Kidney epithelial cell (primary cell): ENCODE results near the gene TAS2R38. TPM values are rescaled to one million over a fixed set of nuclear protein-coding genes. Genes with fewer than 3 reads are reported as not detected.

Source experiments
- DNase-seq: peaks from one replicate; pipeline ENCODE4 v3.0.0-alpha.2; 2010; ENCODE audit warnings: low read depth
- H3K27me3 ChIP-seq: 2 replicates; pipeline ENCODE4 v1.6.0; 2011; ENCODE audit warnings: low read length; ENCODE audit not compliant: control insufficient read depth, insufficient read depth
- H3K36me3 ChIP-seq: 2 replicates; pipeline ENCODE4 v1.5.1; 2011; ENCODE audit warnings: low read length; ENCODE audit not compliant: control insufficient read depth, insufficient read depth
- H3K4me3 ChIP-seq: 2 replicates; pipeline ENCODE4 v1.5.1; 2011; ENCODE audit warnings: low read depth, mild to moderate bottlenecking, control low read depth, low read length
- CTCF ChIP-seq: IDR thresholded peaks from 2 replicates; pipeline ENCODE4 v1.5.1; 2011; ENCODE audit warnings: mild to moderate bottlenecking, moderate library complexity, low read length, control low read depth, inconsistent platforms; ENCODE audit not compliant: insufficient read depth, poor library complexity, severe bottlenecking
- total RNA-seq: library from RNA; depleted of rRNA; stranded (reverse); fragments of >200 nt; gene quantifications from 2 replicates; pipeline ENCODE4 v1.2.3, GENCODE V29; 2015

The TAS2R38 gene
- total RNA-seq, 1 donor from 2014 or later: not detected

GRCh38 chr7:141960687-141961422 lies 12.7 kb downstream of the TAS2R38 start:
- Histone ChIP-seq H3K36me3 (no peaks in the 10 kb centered on the region), H3K27me3 (no peaks in the 10 kb centered on the region), H3K4me3 (no peak overlapping the region)
- TF ChIP-seq CTCF: no peak
- DNase-seq: no peak

- no peaks in the 10 kb centered on the region for H3K36me3 ChIP-seq
- DNase-seq: no peak
Measured at GRCh38 chr7:141956084-141956483, 17.5 kb downstream of the TAS2R38 start.

GRCh38 chr7:141954334-141954733 lies 19.2 kb downstream of the TAS2R38 start:
- H3K36me3 ChIP-seq: no peaks in the 10 kb centered on the region
- no peaks in the 10 kb centered on the region for H3K27me3 ChIP-seq
- H3K4me3 ChIP-seq: no peak overlapping the region
- no peak for DNase-seq
- TF ChIP-seq CTCF: no peak

More at GRCh38 chr7:141956084-141956483, 17.5 kb downstream of the TAS2R38 start:
- no peak overlapping the region for H3K4me3 ChIP-seq
- no peak for TF ChIP-seq CTCF
- no peaks in the 10 kb centered on the region for H3K27me3 ChIP-seq

GRCh38 chr7:141952461-141952860 lies 21.1 kb downstream of the TAS2R38 start:
- no peak for DNase-seq
- no peaks in the 10 kb centered on the region for H3K36me3 ChIP-seq
- no peak for TF ChIP-seq CTCF
- no peak overlapping the region for H3K4me3 ChIP-seq
- no peaks in the 10 kb centered on the region for H3K27me3 ChIP-seq

- H3K27me3 ChIP-seq: no peaks in the 10 kb centered on the region
- no peak overlapping the region for H3K4me3 ChIP-seq
- no peak for DNase-seq
- TF ChIP-seq CTCF: no peak
- no peaks in the 10 kb centered on the region for H3K36me3 ChIP-seq
Measured at GRCh38 chr7:141950806-141951205, 22.8 kb downstream of the TAS2R38 start.

- no peak for DNase-seq
- Histone ChIP-seq H3K36me3 (no peaks in the 10 kb centered on the region), H3K4me3 (no peak overlapping the region), H3K27me3 (no peaks in the 10 kb centered on the region)
- TF ChIP-seq CTCF: no peak
Measured at GRCh38 chr7:141949911-141950310, 23.7 kb downstream of the TAS2R38 start.
